Naive thymus-derived CD8-positive, alpha-beta T cell (primary cell): ENCODE data around the gene CLEC9A. TPM values are rescaled to one million over a fixed set of nuclear protein-coding genes. Genes with fewer than 3 reads are reported as not detected.
"Not testable (repeated sequence)": the region's sequence is repeated elsewhere in the genome, so short reads cannot be mapped to it uniquely, and the experiment has no call there.

ENCODE experiments used
- ATAC-seq, 2 donors: fragments of 150-1000 bp; cut with Tn5 transposase in 1 of 2; sonication (Bioruptor Pico), chemical (Tn5 transposase) in 1 of 2; 1 replicate in 1 of 2; 2 replicates in 1 of 2; pipeline ENCODE4 v1.10.0; 2021; ENCODE audit warnings: mild to moderate bottlenecking in 2 of 2, moderate library complexity in 2 of 2
- POLR2A ChIA-PET: fragments of 350-600 bp; sonication (Branson Sonifier 250); formaldehyde crosslinking; loops from one replicate; lab custom pipeline; 2021; ENCODE audit warnings: antibody characterized with exemption; lab: Charles Lee
- DNase-seq, 10 donors: peaks; one replicate each; pipeline versions ENCODE4 v3.0.0 to v3.0.0-alpha.2; 2020 to 2022
- H3K27ac Mint-ChIP-seq, 10 donors: one replicate each; pipeline ENCODE4 v1.8.0; 2020 to 2022; ENCODE audit warnings: mild to moderate bottlenecking in 10 of 10, mixed read lengths in 10 of 10, moderate library complexity in 4 of 10, inconsistent platforms in 1 of 10
- H3K27me3 Mint-ChIP-seq, 5 donors: one replicate each; pipeline ENCODE4 v1.8.0; 2021 to 2022; ENCODE audit warnings: mixed read lengths in 5 of 5
- H3K36me3 Mint-ChIP-seq, 3 donors: one replicate each; pipeline ENCODE4 v1.8.0; 2020 to 2022; ENCODE audit warnings: mixed read lengths in 3 of 3, mild to moderate bottlenecking in 2 of 3, inconsistent platforms in 1 of 3
- H3K4me1 Mint-ChIP-seq, 4 donors: one replicate each; pipeline ENCODE4 v1.8.0; 2021 to 2022; ENCODE audit warnings: mixed read lengths in 4 of 4
- H3K4me3 Mint-ChIP-seq, 10 donors: one replicate each; pipeline ENCODE4 v1.8.0; 2020 to 2022; ENCODE audit warnings: mild to moderate bottlenecking in 10 of 10, mixed read lengths in 10 of 10, moderate library complexity in 6 of 10, inconsistent platforms in 1 of 10
- H3K9me3 Mint-ChIP-seq, 9 donors: one replicate each; pipeline ENCODE4 v1.8.0; 2020 to 2022; ENCODE audit warnings: mixed read lengths in 9 of 9, mild to moderate bottlenecking in 3 of 9, inconsistent platforms in 1 of 9, moderate library complexity in 1 of 9
- polyA plus RNA-seq, 3 donors: library from polyadenylated mRNA; unstranded; fragments of 300-500 nt; fragmentation: Illumina TruSeq; gene quantifications; one replicate each; pipeline ENCODE4 v1.2.3, GENCODE V29; 2021
- total RNA-seq, 8 experiments: library from RNA in 2 of 8; stranded (reverse) in 2 of 8; gene quantifications; one replicate each; pipeline ENCODE4 v1.2.3 and lab custom pipeline; 2021 to 2026

CLEC9A gene
- total RNA-seq = not detected
- not detected for polyA plus RNA-seq
- total RNA-seq (lab: John Stamatoyannopoulos, UW) = 0 to 0.07 (median 0) reads per million in 6 experiments

DNA sequence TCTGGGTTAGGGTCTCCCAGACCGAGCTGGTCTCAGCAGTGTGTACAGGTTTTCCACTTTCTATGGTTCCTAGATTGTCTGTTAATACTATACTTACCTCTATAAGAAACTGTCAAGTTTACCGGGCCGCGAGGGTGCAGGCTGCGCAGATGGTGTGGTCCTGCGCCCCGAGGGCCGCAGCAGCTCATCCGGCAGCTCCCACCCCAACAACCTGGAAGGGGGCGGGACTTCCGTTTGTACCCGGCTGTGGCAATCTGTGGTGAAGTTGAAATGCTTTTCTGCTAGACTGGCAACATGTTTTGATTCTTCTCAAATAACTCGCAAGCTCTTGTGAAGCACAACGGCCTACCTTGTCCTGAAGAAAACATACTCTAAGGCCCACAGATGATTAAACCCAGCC, at the start of gene CLEC9A:
Gene CLEC9A (plus strand): TSS at position 237 of the 400 bp plus-strand sequence. CDS start 22,006 bp downstream, outside the sequence.
- Mint-ChIP-seq H3K4me1 (peaks cover 0 to 2% (median 0%) of the 10 kb centered on the region in 4 donors), H3K27ac (no peak within 1 kb of the TSS), H3K9me3 (no peaks in the 10 kb centered on the region), H3K27me3 (peaks cover 0 to 7% (median 2%) of the 10 kb centered on the region in 5 donors), H3K36me3 (no peaks in the 10 kb centered on the region), H3K4me3 (no peak within 1 kb of the TSS)
- POLR2A ChIA-PET = no interaction called here
- ATAC-seq = no peak
- no peak for DNase-seq

DNA sequence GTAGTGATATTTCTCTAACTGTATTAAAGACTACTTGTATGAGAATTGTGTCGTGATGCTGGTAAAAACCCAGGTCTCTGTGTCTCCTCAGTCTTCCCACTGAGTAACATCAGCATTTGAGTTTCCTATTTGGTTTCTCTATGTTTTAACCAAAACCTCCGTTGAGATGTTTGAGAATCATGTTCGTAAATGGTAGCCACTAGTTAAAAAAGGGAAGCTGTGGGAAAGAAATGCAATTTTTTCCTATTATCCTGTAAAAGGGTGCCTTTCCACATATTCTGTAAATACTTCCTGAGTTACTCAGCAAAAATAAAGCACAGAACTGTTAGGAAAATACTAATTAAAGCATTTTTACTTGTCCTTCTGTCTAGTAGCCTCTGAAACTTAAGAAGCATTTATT, 38.6 kb upstream of the CLEC9A start:
- Mint-ChIP-seq H3K36me3 (no peaks in the 10 kb centered on the region), H3K9me3 (peaks cover 0 to 4% (median 0%) of the 10 kb centered on the region in 9 donors), H3K27me3 (peaks cover 5 to 22% (median 8%) of the 10 kb centered on the region in 5 donors), H3K4me3 (no peak overlapping the region), H3K4me1 (peaks cover 0 to 11% (median 0%) of the 10 kb centered on the region in 4 donors), H3K27ac (no peak overlapping the region)
- DNase-seq (no peak), ATAC-seq (no peak)
- POLR2A ChIA-PET = no interaction called here

DNA sequence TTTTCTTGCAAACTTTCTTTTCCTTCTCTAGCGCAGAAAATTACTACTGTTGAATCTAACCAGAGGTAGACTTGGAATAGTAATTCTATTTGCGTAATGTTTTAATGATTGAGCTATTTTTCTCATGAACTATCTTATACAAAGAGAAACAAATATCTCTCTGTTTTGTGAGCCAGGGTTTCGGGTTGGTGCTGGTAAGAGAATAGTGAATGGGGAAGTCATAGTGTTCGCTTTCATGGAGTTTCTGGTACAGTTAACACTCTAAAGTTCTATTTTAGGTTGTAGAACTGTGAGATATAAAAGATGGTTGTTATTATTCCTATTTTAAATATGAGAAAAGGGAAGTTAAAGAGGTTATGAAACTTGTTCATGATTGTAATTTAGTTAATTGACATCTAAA, 38.2 kb upstream of the CLEC9A start:
- DNase-seq (no peak), ATAC-seq (no peak)
- H3K4me3 Mint-ChIP-seq = no peak overlapping the region
- H3K27ac Mint-ChIP-seq = no peak overlapping the region
- H3K36me3 Mint-ChIP-seq = no peaks in the 10 kb centered on the region
- H3K27me3 Mint-ChIP-seq = peaks cover 5 to 22% (median 8%) of the 10 kb centered on the region in 5 donors
- POLR2A ChIA-PET = no interaction called here
- peaks cover 0 to 4% (median 0%) of the 10 kb centered on the region in 9 donors for H3K9me3 Mint-ChIP-seq
- peaks cover 0 to 11% (median 0%) of the 10 kb centered on the region in 4 donors for H3K4me1 Mint-ChIP-seq

DNA sequence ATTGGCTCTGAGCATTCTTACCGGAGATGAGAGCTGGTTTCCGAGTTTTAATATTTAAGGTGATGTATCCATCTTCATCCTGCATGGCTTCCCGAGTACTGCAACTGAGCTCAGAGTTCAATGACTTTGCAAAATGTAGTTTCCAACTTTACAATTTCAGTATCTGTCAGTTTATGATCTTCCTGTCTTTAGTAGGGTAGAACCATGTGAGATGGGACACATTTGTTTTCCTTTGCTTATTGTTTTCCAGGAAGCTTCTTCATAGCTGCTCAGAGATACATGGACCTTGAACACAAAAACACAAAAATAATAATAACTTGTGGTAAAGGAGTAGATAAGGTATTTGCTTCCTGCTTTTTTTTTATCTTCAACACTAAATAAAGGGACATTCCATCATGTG, 31.5 kb upstream of the CLEC9A start, which contains the start of gene CLEC1B:
Gene CLEC1B (minus strand): TSS at position 106 of the 400 bp plus-strand sequence. CDS start 21 bp downstream, at position 85.
- Mint-ChIP-seq H3K36me3 (no peaks in the 10 kb centered on the region), H3K4me3 (no peak within 1 kb of the TSS), H3K4me1 (no peaks in the 10 kb centered on the region), H3K27me3 (peaks cover 0 to 7% (median 1%) of the 10 kb centered on the region in 5 donors), H3K27ac (no peak within 1 kb of the TSS), H3K9me3 (no peaks in the 10 kb centered on the region)
- DNase-seq (no peak), ATAC-seq (no peak)
- POLR2A ChIA-PET = interaction anchor here (0.6 kb wide), 1 partner anchor 613 kb away, joined by 4 read pairs; no protein-coding TSS in a partner anchor

DNA sequence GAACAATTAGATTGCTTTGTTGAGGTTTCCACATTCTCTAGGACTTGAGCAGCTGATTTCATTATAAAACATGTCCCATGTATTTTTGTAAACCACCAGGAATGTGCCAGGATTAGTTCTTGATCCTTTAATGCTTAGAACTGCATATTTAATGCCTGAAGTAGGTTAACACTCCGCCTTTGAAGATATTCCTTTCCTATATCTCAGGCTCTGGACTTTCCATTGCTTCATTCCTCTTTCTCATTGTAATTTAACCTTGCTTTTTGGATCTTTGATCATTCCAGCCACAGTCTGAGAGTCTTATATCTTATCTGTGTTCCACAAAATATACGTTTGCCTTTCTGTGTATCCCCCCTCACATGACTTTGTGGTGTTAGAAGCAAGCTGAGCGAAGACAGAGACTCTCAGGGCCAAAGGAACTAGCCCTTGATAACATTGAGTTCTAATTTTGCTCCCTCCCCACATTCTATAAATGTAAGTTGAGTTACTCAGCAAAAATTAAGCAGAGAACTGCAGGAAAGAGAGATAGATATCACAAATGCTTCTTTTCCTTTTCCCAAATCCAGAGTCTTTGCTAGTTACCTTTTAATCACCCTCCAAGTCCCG, 29.2 kb upstream of the CLEC9A start:
- Mint-ChIP-seq H3K9me3 (no peaks in the 10 kb centered on the region), H3K36me3 (no peaks in the 10 kb centered on the region), H3K27me3 (peaks cover 0 to 8% (median 3%) of the 10 kb centered on the region in 5 donors), H3K4me1 (no peaks in the 10 kb centered on the region), H3K27ac (no peak overlapping the region), H3K4me3 (no peak overlapping the region)
- ATAC-seq (no peak), DNase-seq (no peak)
- POLR2A ChIA-PET = interaction anchor here (0.7 kb wide), 1 partner anchor 35 kb away, joined by 5 read pairs; no protein-coding TSS in a partner anchor

DNA sequence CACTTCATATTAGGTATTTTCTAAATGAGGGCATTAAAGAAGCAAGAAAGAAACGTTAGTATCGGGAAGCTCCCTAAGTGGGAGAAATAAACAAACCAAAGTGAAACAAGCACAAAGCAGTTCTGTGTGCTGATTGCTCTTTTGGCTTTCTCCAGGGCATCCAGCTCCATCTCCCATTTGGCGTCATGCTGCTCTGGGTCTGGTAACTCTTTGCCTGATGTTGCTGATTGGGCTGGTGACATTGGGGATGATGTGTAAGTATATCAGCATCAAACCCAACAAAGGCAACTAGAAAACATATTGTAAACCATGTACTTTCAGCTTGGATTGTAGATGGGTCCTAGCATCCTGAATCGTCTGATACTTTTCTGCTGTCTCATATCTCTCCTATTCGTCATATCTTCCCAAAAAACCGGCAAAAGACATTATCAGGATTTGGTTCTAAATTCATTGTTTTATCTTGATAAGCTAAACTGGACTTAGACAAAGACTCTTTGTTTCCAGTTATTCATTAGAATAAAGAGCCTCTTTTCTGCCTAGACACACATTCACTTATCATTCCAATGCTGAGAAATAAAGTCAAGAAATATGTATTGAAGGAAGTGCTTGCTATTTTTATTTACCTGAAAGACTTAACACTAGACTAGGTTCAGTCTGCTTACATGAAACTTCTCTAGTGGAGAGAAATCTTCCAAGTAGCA, 17.7 kb upstream of the CLEC9A start:
- POLR2A ChIA-PET = no interaction called here
- Mint-ChIP-seq H3K27ac (no peak overlapping the region), H3K4me1 (no peaks in the 10 kb centered on the region), H3K4me3 (no peak overlapping the region), H3K9me3 (no peaks in the 10 kb centered on the region), H3K36me3 (no peaks in the 10 kb centered on the region), H3K27me3 (peaks cover 6 to 20% (median 11%) of the 10 kb centered on the region in 5 donors)
- no peak for ATAC-seq
- no peak for DNase-seq

DNA sequence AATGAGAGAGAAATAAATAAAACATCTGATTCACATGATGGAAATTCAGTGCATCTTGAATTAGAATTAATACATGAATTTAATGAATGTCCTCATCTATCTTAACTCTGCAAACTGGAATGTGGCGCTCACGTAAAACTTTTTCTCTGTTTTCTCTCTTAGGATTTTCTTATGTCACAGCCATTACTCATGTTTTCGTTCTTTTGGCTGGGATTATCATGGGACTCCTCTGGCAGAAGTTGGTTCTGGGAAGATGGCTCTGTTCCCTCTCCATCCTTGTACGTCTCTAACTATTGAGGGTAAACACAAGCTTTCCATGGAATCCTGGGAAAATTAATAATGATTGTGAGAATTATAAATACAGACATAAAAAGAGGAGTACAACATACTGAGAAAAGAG, 15.0 kb upstream of the CLEC9A start:
- Mint-ChIP-seq H3K27ac (no peak overlapping the region), H3K4me3 (no peak overlapping the region), H3K27me3 (peaks cover 3 to 20% (median 8%) of the 10 kb centered on the region in 5 donors), H3K36me3 (no peaks in the 10 kb centered on the region), H3K4me1 (no peaks in the 10 kb centered on the region), H3K9me3 (no peaks in the 10 kb centered on the region)
- POLR2A ChIA-PET = no interaction called here
- DNase-seq (no peak), ATAC-seq (no peak)

DNA sequence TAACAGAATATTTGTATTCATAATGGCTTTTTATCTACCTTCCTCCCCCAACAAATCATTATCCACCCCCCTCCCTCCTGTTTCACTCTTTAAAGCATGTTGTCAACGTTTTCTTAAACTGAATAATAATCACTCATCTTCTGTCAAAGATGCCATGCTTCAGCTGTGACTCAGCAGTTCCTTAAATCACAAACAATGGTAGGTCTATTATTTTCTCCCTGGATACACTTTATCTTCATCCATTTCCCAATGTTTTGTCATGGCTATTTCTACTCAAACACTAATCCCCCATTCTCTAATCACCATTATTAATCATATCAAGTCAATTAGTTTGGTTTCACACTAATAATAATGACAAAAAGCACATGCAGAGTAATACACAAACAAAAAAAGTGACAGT, 13.6 kb upstream of the CLEC9A start:
- no peaks in the 10 kb centered on the region for H3K4me1 Mint-ChIP-seq
- H3K4me3 Mint-ChIP-seq = no peak overlapping the region
- no peaks in the 10 kb centered on the region for H3K9me3 Mint-ChIP-seq
- H3K27ac Mint-ChIP-seq = no peak overlapping the region
- POLR2A ChIA-PET = no interaction called here
- DNase-seq (no peak), ATAC-seq (no peak)
- H3K36me3 Mint-ChIP-seq = peaks cover 0 to 2% (median 0%) of the 10 kb centered on the region in 3 donors
- H3K27me3 Mint-ChIP-seq = peaks cover 3 to 20% (median 5%) of the 10 kb centered on the region in 5 donors

DNA sequence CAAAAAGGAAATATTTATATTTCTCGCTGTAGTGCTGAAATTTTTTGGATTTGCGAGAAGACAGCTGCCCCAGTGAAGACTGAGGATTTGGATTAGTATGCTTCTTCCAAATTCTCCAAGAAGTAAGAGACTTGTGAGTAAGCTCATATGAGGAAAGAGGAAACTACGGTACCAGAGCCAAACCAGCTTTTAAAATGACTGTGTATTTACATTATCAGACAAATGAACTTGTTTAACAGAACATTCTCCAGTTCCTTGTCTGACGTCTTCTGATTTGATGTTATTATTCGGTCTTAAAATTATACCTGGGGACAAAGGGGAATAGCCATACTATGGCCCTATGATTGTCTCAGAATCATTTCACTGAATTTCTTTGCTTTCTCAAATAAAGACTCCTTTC, 12.1 kb upstream of the CLEC9A start:
- Mint-ChIP-seq H3K9me3 (no peaks in the 10 kb centered on the region), H3K27ac (no peak overlapping the region), H3K27me3 (peaks cover 3 to 10% (median 3%) of the 10 kb centered on the region in 5 donors), H3K4me1 (no peaks in the 10 kb centered on the region), H3K36me3 (peaks cover 0 to 2% (median 0%) of the 10 kb centered on the region in 3 donors), H3K4me3 (no peak overlapping the region)
- POLR2A ChIA-PET = no interaction called here
- ATAC-seq (no peak), DNase-seq (no peak)

DNA sequence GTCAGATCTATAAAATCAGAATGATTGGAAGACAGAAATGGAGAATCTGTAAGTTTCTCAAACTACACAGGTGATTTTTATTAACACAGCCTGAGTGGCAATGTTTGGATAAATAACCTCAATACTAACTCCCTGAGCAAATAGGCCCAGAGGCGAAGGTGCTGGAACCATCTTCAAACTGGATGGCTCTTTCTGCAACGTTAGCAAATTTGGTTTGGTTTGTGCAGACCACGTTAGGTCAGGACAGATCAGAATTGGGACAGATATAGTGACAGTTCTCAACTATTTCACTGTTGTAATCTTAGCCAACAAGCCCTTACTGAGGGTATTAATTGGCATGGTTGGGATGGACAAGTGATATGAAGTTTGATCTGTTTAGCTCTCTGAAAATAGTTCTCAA, 9.1 kb upstream of the CLEC9A start:
- ATAC-seq (no peak), DNase-seq (no peak)
- no peaks in the 10 kb centered on the region for H3K4me1 Mint-ChIP-seq
- H3K27me3 Mint-ChIP-seq = peaks cover 0 to 9% (median 2%) of the 10 kb centered on the region in 5 donors
- no peak overlapping the region for H3K4me3 Mint-ChIP-seq
- peaks cover 0 to 2% (median 0%) of the 10 kb centered on the region in 3 donors for H3K36me3 Mint-ChIP-seq
- no peaks in the 10 kb centered on the region for H3K9me3 Mint-ChIP-seq
- H3K27ac Mint-ChIP-seq = no peak overlapping the region
- POLR2A ChIA-PET = no interaction called here

DNA sequence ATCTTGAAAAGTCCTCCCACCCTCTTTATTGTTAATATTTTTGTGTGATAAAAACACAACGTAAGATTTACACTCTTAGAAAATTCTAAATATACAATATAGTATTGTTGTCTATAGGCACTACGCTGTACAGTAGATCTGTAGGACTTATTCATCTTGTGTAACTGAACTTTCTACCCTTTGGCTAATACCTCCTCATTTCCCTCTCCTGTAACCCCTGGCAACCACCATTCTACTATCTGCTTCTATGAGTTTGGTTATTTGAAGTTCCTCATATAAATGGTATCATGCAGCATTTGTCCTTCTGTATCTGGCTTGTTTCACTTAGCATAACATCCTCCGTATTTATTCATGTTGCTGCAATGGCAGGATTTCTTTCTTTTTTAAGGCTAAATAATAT, 5.2 kb upstream of the CLEC9A start:
- H3K4me1 Mint-ChIP-seq = peaks cover 0 to 2% (median 0%) of the 10 kb centered on the region in 4 donors
- H3K9me3 Mint-ChIP-seq = no peaks in the 10 kb centered on the region
- ATAC-seq (no peak), DNase-seq (no peak)
- peaks cover 0 to 2% (median 0%) of the 10 kb centered on the region in 3 donors for H3K36me3 Mint-ChIP-seq
- no peak overlapping the region for H3K27ac Mint-ChIP-seq
- POLR2A ChIA-PET = no interaction called here
- peaks cover 0 to 7% (median 2%) of the 10 kb centered on the region in 5 donors for H3K27me3 Mint-ChIP-seq
- no peak overlapping the region for H3K4me3 Mint-ChIP-seq

DNA sequence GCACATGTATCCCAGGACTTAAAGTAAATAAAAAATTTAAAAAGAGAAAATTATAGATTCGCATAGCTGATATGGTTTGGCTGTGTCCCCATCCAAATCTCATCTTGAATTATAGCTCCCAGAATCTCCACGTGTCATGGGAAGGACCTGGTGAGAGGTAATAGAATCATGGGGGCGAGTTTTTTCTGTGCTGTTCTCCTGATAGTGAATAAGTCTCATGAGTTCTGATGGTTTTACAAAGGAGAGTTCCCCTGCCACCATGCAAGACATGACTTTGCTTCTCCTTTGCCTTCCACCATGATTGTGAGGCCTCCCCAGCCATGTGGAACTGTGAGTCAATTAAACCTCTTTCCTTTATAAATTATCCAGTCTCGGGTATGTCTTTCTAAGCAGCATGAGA, 3.8 kb upstream of the CLEC9A start:
- not testable (repeated sequence) for H3K36me3 Mint-ChIP-seq, H3K4me1 Mint-ChIP-seq

DNA sequence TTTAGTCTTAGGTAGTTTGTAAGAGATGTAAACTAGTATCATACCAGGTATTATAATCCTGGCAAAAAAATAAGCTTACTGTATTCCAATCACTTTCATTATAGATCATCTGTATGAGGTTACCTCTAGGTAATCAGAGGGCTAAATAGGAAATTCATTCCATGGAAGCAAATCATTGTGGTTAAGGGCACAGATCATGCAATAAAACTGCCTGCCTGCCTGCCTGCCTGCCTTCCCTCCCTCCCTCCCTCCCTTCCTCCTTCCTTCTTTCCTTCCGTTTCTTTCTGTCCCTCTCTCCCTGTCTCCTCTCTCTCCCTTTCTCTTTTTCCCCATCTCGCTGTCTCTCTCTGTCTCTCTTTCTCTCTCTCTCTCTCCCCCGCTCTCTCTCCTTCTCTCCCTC, 3.2 kb upstream of the CLEC9A start:
- peaks cover 0 to 2% (median 0%) of the 10 kb centered on the region in 4 donors for H3K4me1 Mint-ChIP-seq
- H3K27me3 Mint-ChIP-seq = peaks cover 0 to 7% (median 2%) of the 10 kb centered on the region in 5 donors
- ATAC-seq = no peak
- POLR2A ChIA-PET = no interaction called here
- DNase-seq = no peak
- no peak overlapping the region for H3K4me3 Mint-ChIP-seq
- H3K27ac Mint-ChIP-seq = no peak overlapping the region
- H3K9me3 Mint-ChIP-seq = no peaks in the 10 kb centered on the region
- no peaks in the 10 kb centered on the region for H3K36me3 Mint-ChIP-seq

More for the DNA sequence above, 3.8 kb upstream of the CLEC9A start:
- DNase-seq, H3K9me3 Mint-ChIP-seq, H3K27ac Mint-ChIP-seq, H3K4me3 Mint-ChIP-seq, H3K27me3 Mint-ChIP-seq, POLR2A ChIA-PET, ATAC-seq: not testable (repeated sequence)
